OCI-LY7 (cell line): ENCODE data around the gene SLMAP. TPM values are rescaled to one million over a fixed set of nuclear protein-coding genes. Genes with fewer than 3 reads are reported as not detected.

Experiments used
- BruUV-seq: library from RNA; stranded (reverse); fragments of 400-500 nt; replicated peaks from 2 replicates; lab custom pipeline; 2021; lab: Mats Ljungman, UMichigan
- CTCF ChIA-PET: fragments of 300-600 bp; sonication (Branson Sonifier 250); formaldehyde crosslinking; loops from one replicate; lab custom pipeline; 2022; ENCODE audit warnings: antibody characterized with exemption; ENCODE audit not compliant: unreplicated experiment; lab: Charles Lee
- POLR2A ChIA-PET: fragments of 300-600 bp; sonication (Branson Sonifier 250); formaldehyde crosslinking; loops from one replicate; lab custom pipeline; 2022; ENCODE audit warnings: antibody characterized with exemption; lab: Charles Lee
- DNase-seq: peaks from one replicate; pipeline ENCODE4 v3.0.0-alpha.2; 2015; ENCODE audit warnings: low spot score
- H2AFZ ChIP-seq: fragments of 200-600 bp; sonication (generic), shearing (Covaris generic); 2 replicates; pipeline ENCODE4 v1.6.1; 2014; ENCODE audit warnings: mild to moderate bottlenecking, antibody characterized with exemption, low read length, moderate library complexity
- H3K27ac ChIP-seq: fragments of 200-600 bp; sonication (generic); 2 replicates; pipeline ENCODE4 v1.5.1; 2014; ENCODE audit warnings: mixed run types, low read depth, mild to moderate bottlenecking, moderate library complexity, low read length, inconsistent platforms; ENCODE audit not compliant: poor library complexity, severe bottlenecking
- H3K36me3 ChIP-seq: fragments of 200-600 bp; sonication (generic); 2 replicates; pipeline ENCODE4 v1.6.1; 2014; ENCODE audit warnings: mild to moderate bottlenecking, antibody characterized with exemption, low read length, moderate library complexity, mixed read lengths; ENCODE audit not compliant: insufficient read depth
- H3K4me1 ChIP-seq: fragments of 200-600 bp; sonication (generic); 2 replicates; pipeline ENCODE4 v1.5.1; 2014; ENCODE audit warnings: mild to moderate bottlenecking, low read length; ENCODE audit not compliant: insufficient read depth, poor library complexity, severe bottlenecking
- H3K4me2 ChIP-seq: fragments of 200-600 bp; sonication (generic); 2 replicates; pipeline ENCODE4 v1.6.1; 2014; ENCODE audit warnings: mild to moderate bottlenecking, low read length
- H3K4me3 ChIP-seq: fragments of 200-600 bp; sonication (generic); 2 replicates; pipeline ENCODE4 v1.5.1; 2014; ENCODE audit warnings: mild to moderate bottlenecking, low read depth, low read length; ENCODE audit not compliant: poor library complexity, severe bottlenecking
- H3K79me2 ChIP-seq: fragments of 200-600 bp; sonication (generic); 2 replicates; pipeline ENCODE4 v1.6.1; 2016; ENCODE audit warnings: low read depth, mild to moderate bottlenecking, low read length, moderate library complexity, mixed read lengths; ENCODE audit not compliant: insufficient read depth
- H3K9me2 ChIP-seq: fragments of 200-600 bp; sonication (generic); 2 replicates; pipeline ENCODE4 v1.6.1; 2016; ENCODE audit warnings: mild to moderate bottlenecking, low read length, mixed read lengths; ENCODE audit not compliant: insufficient read depth
- H3K9me3 ChIP-seq: fragments of 200-600 bp; sonication (generic); 2 replicates; pipeline ENCODE4 v1.6.1; 2014; ENCODE audit warnings: mild to moderate bottlenecking, mixed run types, low read length, mixed read lengths
- H4K20me1 ChIP-seq: fragments of 200-600 bp; sonication (generic); 2 replicates; pipeline ENCODE4 v1.6.1; 2014; ENCODE audit warnings: mild to moderate bottlenecking, antibody characterized with exemption, low read length, moderate library complexity, mixed read lengths; ENCODE audit not compliant: insufficient read depth
- CTCF ChIP-seq: fragments of 200-600 bp; sonication (generic); conservative IDR thresholded peaks from 2 replicates; pipeline ENCODE4 v1.5.1; 2014; ENCODE audit warnings: mild to moderate bottlenecking, antibody characterized with exemption, low read length, moderate library complexity, mixed read lengths
- EZH2phosphoT487 ChIP-seq: fragments of 200-600 bp; sonication (generic); IDR thresholded peaks from 2 replicates; pipeline ENCODE4 v1.6.1; 2018; ENCODE audit warnings: low read depth, borderline replicate concordance, mild to moderate bottlenecking, mixed run types, antibody characterized with exemption, low read length, moderate library complexity, mixed read lengths
- intact Hi-C: fragments of 100-400 bp; cut with micrococcal nuclease; formaldehyde crosslinking; loops from one replicate; pipeline ENCODE4 v1.10.0; 2022; ENCODE audit not compliant: unreplicated experiment
- total RNA-seq, 2 experiments: library from RNA; depleted of rRNA in 1 of 2; stranded (reverse); fragments of >200 nt in 1 of 2; shearing (Covaris generic) in 1 of 2; gene quantifications; 2 replicates each; pipeline ENCODE4 v1.2.3, GENCODE V29; 2014 to 2022

Gene SLMAP
- total RNA-seq, 2 experiments from 2014 or later = 41.6 to 68.4 TPM

DNA sequence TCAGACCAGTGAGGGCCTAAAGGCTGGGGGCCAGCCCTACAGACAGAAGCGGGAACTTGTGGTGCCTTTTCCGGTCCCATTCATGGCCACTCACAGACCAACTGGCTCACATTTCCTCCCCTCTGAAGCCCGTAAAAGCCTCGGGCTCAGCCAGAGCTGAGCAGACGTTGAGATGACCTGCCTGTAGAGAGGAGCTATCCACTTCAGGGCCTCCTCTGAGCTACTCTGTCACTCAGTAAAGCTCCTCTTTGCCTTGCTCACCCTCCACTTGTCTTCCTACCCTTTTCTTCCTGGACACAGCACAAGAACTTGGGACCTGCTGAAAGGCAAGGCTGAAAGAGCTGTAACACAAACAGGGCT, 53.5 kb downstream of the SLMAP start:
- no peaks in the 10 kb centered on the region for H4K20me1 ChIP-seq
- no peak for DNase-seq
- peaks cover 13% of the 10 kb centered on the region for H3K9me3 ChIP-seq
- peaks cover 47% of the 10 kb centered on the region; the same call in 1 of the 2 replicates for H3K79me2 ChIP-seq
- peaks cover 6% of the 10 kb centered on the region; the same call in 1 of the 2 replicates for H3K36me3 ChIP-seq
- TF ChIP-seq CTCF = no peak
- TF ChIP-seq EZH2phosphoT487 = no peak
- peaks cover 2% of the 10 kb centered on the region for H3K4me1 ChIP-seq
- H2AFZ ChIP-seq = no peak overlapping the region
- intact Hi-C loops = no loop called here
- POLR2A ChIA-PET = interaction anchor here (0.9 to 1.8 kb wide), 4 partner anchors 10 to 107 kb away, joined by 3 to 5 read pairs (median 3); no protein-coding TSS in a partner anchor
- no peak overlapping the region for H3K4me3 ChIP-seq
- no peak overlapping the region for H3K27ac ChIP-seq
- H3K4me2 ChIP-seq = no peak overlapping the region
- H3K9me2 ChIP-seq = no peaks in the 10 kb centered on the region
- BruUV-seq = no TSS peak
- CTCF ChIA-PET = no interaction called here

- TF ChIP-seq CTCF = no peak
- TF ChIP-seq EZH2phosphoT487 = no peak
- Histone ChIP-seq H3K4me2 (no peak overlapping the region), H3K36me3 (peaks cover 6% of the 10 kb centered on the region; the same call in 1 of the 2 replicates), H3K9me3 (peaks cover 13% of the 10 kb centered on the region), H3K27ac (no peak overlapping the region), H3K79me2 (peaks cover 47% of the 10 kb centered on the region; the same call in 1 of the 2 replicates), H3K9me2 (no peaks in the 10 kb centered on the region), H2AFZ (no peak overlapping the region), H3K4me3 (no peak overlapping the region), H4K20me1 (no peaks in the 10 kb centered on the region), H3K4me1 (peaks cover 6% of the 10 kb centered on the region)
- no peak for DNase-seq
- ChIA-PET POLR2A (interaction anchor here (0.9 to 1.8 kb wide), 3 partner anchors 10 to 106 kb away, joined by 3 to 5 read pairs (median 3); no protein-coding TSS in a partner anchor), CTCF (no interaction called here)
- BruUV-seq = no TSS peak
- intact Hi-C loops = no loop called here
These were observed 53.9 kb downstream of the SLMAP start for GRCh38 chr3:57810048-57810447.

GRCh38 chr3:57810471-57811137, 54.5 kb downstream of the SLMAP start:
- POLR2A ChIA-PET = interaction anchor here (0.6 to 1.8 kb wide), 4 partner anchors 11 to 321 kb away, joined by 3 to 5 read pairs (median 3); no protein-coding TSS in a partner anchor
- CTCF ChIA-PET = no interaction called here

More at GRCh38 chr3:57810471-57811137, 54.5 kb downstream of the SLMAP start:
- Histone ChIP-seq H3K9me3 (peaks cover 13% of the 10 kb centered on the region), H3K4me1 (peaks cover 9% of the 10 kb centered on the region), H3K4me2 (no peak overlapping the region), H2AFZ (no peak overlapping the region), H4K20me1 (no peaks in the 10 kb centered on the region), H3K4me3 (no peak overlapping the region), H3K9me2 (no peaks in the 10 kb centered on the region), H3K79me2 (peaks cover 46% of the 10 kb centered on the region; the same call in 1 of the 2 replicates), H3K27ac (no peak overlapping the region), H3K36me3 (peaks cover 6% of the 10 kb centered on the region; the same call in 1 of the 2 replicates)
- no TSS peak for BruUV-seq
- TF ChIP-seq EZH2phosphoT487 = no peak
- no peak for TF ChIP-seq CTCF
- intact Hi-C loops = no loop called here
- DNase-seq = no peak
